GM19193 (cell line): ENCODE measurements around the gene ADTRP.

Experiments used
- POLR2A ChIP-seq: IDR thresholded peaks from 4 replicates; pipeline ENCODE4 v1.6.1; 2011; ENCODE audit not compliant: insufficient read depth, insufficient read length; ENCODE audit errors: extremely low read depth

ADTRP gene

GRCh38 chr6:11756292-11756691, 22.3 kb downstream of the ADTRP start:
- no peak for TF ChIP-seq POLR2A

GRCh38 chr6:11755725-11756124, 22.9 kb downstream of the ADTRP start:
- no peak for TF ChIP-seq POLR2A

- TF ChIP-seq POLR2A, result no peak
These were observed 23.9 kb downstream of the ADTRP start for GRCh38 chr6:11754625-11755271.

GRCh38 chr6:11753798-11754197, 24.8 kb downstream of the ADTRP start:
- no peak for TF ChIP-seq POLR2A

GRCh38 chr6:11752360-11752759, 26.2 kb downstream of the ADTRP start:
- no peak for TF ChIP-seq POLR2A

- no peak for TF ChIP-seq POLR2A
These were observed 27.9 kb downstream of the ADTRP start for GRCh38 chr6:11750682-11751081.

- TF ChIP-seq POLR2A, result no peak
These were observed 29.9 kb downstream of the ADTRP start for GRCh38 chr6:11748591-11749210.

- TF ChIP-seq POLR2A, result no peak
These were observed 31.6 kb downstream of the ADTRP start for GRCh38 chr6:11747021-11747420.

GRCh38 chr6:11744753-11745152, 33.9 kb downstream of the ADTRP start:
- TF ChIP-seq POLR2A, result no peak

- no peak for TF ChIP-seq POLR2A
These were observed 34.5 kb downstream of the ADTRP start for GRCh38 chr6:11744101-11744500.

- TF ChIP-seq POLR2A, result no peak
These were observed 37.7 kb downstream of the ADTRP start for GRCh38 chr6:11740875-11741274.

GRCh38 chr6:11738661-11739375, 39.8 kb downstream of the ADTRP start:
- TF ChIP-seq POLR2A, result no peak

GRCh38 chr6:11738234-11738633, 40.4 kb downstream of the ADTRP start:
- no peak for TF ChIP-seq POLR2A

- TF ChIP-seq POLR2A, result no peak
These were observed 42.0 kb downstream of the ADTRP start for GRCh38 chr6:11736601-11737000.

- TF ChIP-seq POLR2A, result no peak
These were observed 43.6 kb downstream of the ADTRP start for GRCh38 chr6:11734861-11735613.
